GM23338 (cell line): ENCODE data around the gene CIAO1.
"Not testable (repeated sequence)": the region's sequence is repeated elsewhere in the genome, so short reads cannot be mapped to it uniquely, and the experiment has no call there.

ENCODE experiments used
- CTCF ChIP-seq, 2 experiments: fragments of 200-600 bp in 1 of 2; sonication (generic) in 1 of 2; conservative IDR thresholded peaks; 2 replicates each; pipeline versions ENCODE4 v1.5.1 to v1.6.1; 2016 to 2017; ENCODE audit warnings: antibody characterized with exemption in 2 of 2, low read depth in 2 of 2, mild to moderate bottlenecking in 2 of 2, moderate library complexity in 1 of 2
- ETS1 ChIP-seq: IDR thresholded peaks from 2 replicates; pipeline ENCODE4 v1.6.1; 2016; ENCODE audit warnings: antibody characterized with exemption
- EZH2 ChIP-seq: fragments of 200-600 bp; sonication (generic); IDR thresholded peaks from one replicate; pipeline ENCODE4 v1.8.0; 2017; ENCODE audit warnings: antibody characterized with exemption, mild to moderate bottlenecking, low read depth; ENCODE audit not compliant: unreplicated experiment
- EZH2phosphoT487 ChIP-seq: fragments of 200-600 bp; sonication (generic); IDR thresholded peaks from one replicate; pipeline ENCODE4 v1.8.1; 2018; ENCODE audit warnings: antibody characterized with exemption; ENCODE audit not compliant: unreplicated experiment
- JUNB ChIP-seq: IDR thresholded peaks from one replicate; pipeline ENCODE4 v1.6.1; 2016; ENCODE audit warnings: antibody characterized with exemption; ENCODE audit not compliant: unreplicated experiment
- POLR2AphosphoS5 ChIP-seq: IDR thresholded peaks from 2 replicates; pipeline ENCODE4 v1.6.1; 2016; ENCODE audit warnings: antibody characterized with exemption, low read depth
- REST ChIP-seq: IDR thresholded peaks from one replicate; pipeline ENCODE4 v1.6.1; 2018; ENCODE audit warnings: antibody characterized with exemption; ENCODE audit not compliant: unreplicated experiment

- TF ChIP-seq REST; EZH2phosphoT487; JUNB; POLR2AphosphoS5; CTCF (conservative IDR thresholded peaks at IDR 0.05; ENCODE audit: low read depth in 2 of 2); EZH2; ETS1: not testable (repeated sequence)
Measured at GRCh38 chr2:96221106-96221505, 44.9 kb upstream of the CIAO1 start.
